SU-DHL-6 (cell line): ENCODE data around the gene CABP2.
"Not testable (repeated sequence)": the region's sequence is repeated elsewhere in the genome, so short reads cannot be mapped to it uniquely, and the experiment has no call there.

ENCODE experiments used
- H2AFZ ChIP-seq: fragments of 200-600 bp; sonication (generic); 2 replicates; pipeline ENCODE4 v1.6.1; 2014; ENCODE audit warnings: low read depth, mild to moderate bottlenecking, moderate library complexity, mixed read lengths, antibody characterized with exemption, low read length; ENCODE audit not compliant: severe bottlenecking
- H3F3A ChIP-seq: fragments of 200-600 bp; shearing (Covaris generic); 2 replicates; pipeline ENCODE4 v1.6.0; 2016; ENCODE audit warnings: antibody characterized with exemption, mild to moderate bottlenecking; ENCODE audit not compliant: insufficient read depth
- H3K27ac ChIP-seq: fragments of 200-600 bp; sonication (generic); 2 replicates; pipeline ENCODE4 v1.5.1; 2016; ENCODE audit warnings: low read depth, mild to moderate bottlenecking, low read length, moderate library complexity, mixed read lengths
- H3K27me3 ChIP-seq: fragments of 200-600 bp; sonication (generic), shearing (Covaris generic); 2 replicates; pipeline ENCODE4 v1.6.0; 2014; ENCODE audit warnings: mild to moderate bottlenecking, low read length
- H3K36me3 ChIP-seq: fragments of 200-600 bp; sonication (generic); 2 replicates; pipeline ENCODE4 v1.6.1; 2014; ENCODE audit warnings: mild to moderate bottlenecking, low read length, mixed read lengths
- H3K4me2 ChIP-seq: fragments of 300-600, 200-600 bp; shearing (Covaris generic), sonication (generic); 2 replicates; pipeline ENCODE4 v1.6.0; 2014; ENCODE audit warnings: low read length, low read depth, mild to moderate bottlenecking; ENCODE audit not compliant: poor library complexity, severe bottlenecking
- H3K4me3 ChIP-seq: fragments of 200-600 bp; sonication (generic); 2 replicates; pipeline ENCODE4 v1.5.1; 2014; ENCODE audit warnings: antibody characterized with exemption, low read length, mild to moderate bottlenecking, mixed read lengths; ENCODE audit not compliant: insufficient read depth, poor library complexity, severe bottlenecking
- H3K79me2 ChIP-seq: fragments of 200-600 bp; sonication (generic); 2 replicates; pipeline ENCODE4 v1.6.1; 2014; ENCODE audit warnings: mild to moderate bottlenecking, low read length, moderate library complexity; ENCODE audit not compliant: insufficient read depth
- H3K9ac ChIP-seq: fragments of 200-600 bp; sonication (generic); 2 replicates; pipeline ENCODE4 v1.7.0; 2014; ENCODE audit warnings: mild to moderate bottlenecking, low read length
- H3K9me2 ChIP-seq: fragments of 200-600 bp; sonication (generic); replicated peaks from 2 replicates; pipeline ENCODE4 v1.6.1; 2014; ENCODE audit warnings: low read length; ENCODE audit not compliant: insufficient read depth
- H3K9me3 ChIP-seq: fragments of 200-600 bp; sonication (generic); 2 replicates; pipeline ENCODE4 v1.6.1; 2014; ENCODE audit warnings: low read length, mixed read lengths; ENCODE audit not compliant: insufficient read depth
- H4K20me1 ChIP-seq: fragments of 200-600 bp; sonication (generic); 2 replicates; pipeline ENCODE4 v1.6.1; 2014; ENCODE audit warnings: low read depth, mild to moderate bottlenecking, antibody characterized with exemption, low read length, moderate library complexity, mixed read lengths
- EZH2phosphoT487 ChIP-seq: fragments of 200-600 bp; sonication (generic), shearing (Covaris generic); conservative IDR thresholded peaks from 2 replicates; pipeline ENCODE4 v1.6.1; 2018; ENCODE audit warnings: mild to moderate bottlenecking, antibody characterized with exemption, low read length, moderate library complexity, mixed read lengths
- TF ChIP-seq, protein P1 (sequence below): fragments of 200-600 bp; sonication (generic); IDR thresholded peaks from one replicate; pipeline ENCODE4 v1.5.1; 2017; ENCODE audit warnings: antibody characterized with exemption, mild to moderate bottlenecking, low read length, moderate library complexity; ENCODE audit not compliant: insufficient read depth, poor library complexity, severe bottlenecking

Gene CABP2

GRCh38 chr11:67483831-67484665, 39.2 kb downstream of the CABP2 start:
- no peak overlapping the region for H2AFZ ChIP-seq

DNA sequence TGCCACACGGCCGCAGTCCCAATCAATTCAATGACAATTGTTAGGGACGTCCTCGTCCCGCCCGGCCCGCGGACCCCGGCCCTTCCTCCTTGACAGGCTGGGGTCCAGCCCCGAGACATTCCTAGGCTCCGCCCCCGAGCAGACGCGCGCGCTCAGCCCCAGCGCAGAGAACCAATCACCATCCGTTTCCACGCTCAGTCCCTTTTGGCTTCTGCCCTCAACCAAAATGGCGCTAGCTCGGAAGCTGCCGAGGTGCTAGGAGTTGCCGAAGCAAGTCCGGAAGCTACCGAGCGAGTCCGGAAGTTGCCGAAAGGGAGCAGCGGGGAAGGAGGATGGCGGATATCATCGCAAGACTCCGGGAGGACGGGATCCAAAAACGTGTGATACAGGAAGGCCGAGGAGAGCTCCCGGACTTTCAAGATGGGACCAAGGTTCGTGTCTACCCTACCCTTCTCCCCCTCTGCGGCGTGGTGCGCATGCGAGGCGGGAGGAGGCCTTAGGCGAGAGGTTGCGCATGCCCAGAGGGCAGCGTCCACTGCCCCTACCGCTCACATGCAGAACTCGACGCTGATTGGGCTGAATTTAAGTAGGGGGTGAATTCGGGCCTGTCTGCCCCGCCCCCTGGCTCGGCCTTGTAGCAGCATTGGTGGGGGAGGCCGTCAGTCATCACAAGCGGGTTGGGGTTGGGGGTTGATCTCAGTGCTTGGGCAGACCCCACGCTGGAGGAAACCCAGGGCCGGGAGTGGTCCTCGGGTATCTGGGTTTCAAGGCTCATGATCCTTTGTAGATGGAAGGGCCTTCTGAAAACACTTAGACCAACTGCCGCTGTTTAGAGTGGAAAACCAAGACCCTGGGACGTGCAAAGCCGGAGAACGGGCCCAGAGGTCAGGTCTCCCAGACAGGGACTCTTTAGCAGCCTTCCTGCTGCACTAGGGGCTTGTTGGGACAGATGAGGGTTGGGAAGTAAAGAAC, 40.1 kb downstream of the CABP2 start, which contains the start of gene AIP:
Gene AIP, plus strand, starts transcription at position 200 of the 972 bp plus-strand sequence. Its CDS starts 133 bp downstream, at position 333.
- peak within 1 kb of the TSS; percentile 38 for H2AFZ ChIP-seq
- H3K27ac ChIP-seq = peak within 1 kb of the TSS; percentile 95
- peak within 1 kb of the TSS; percentile 53 for H3K4me3 ChIP-seq
- H3K27me3 ChIP-seq = no peaks in the 10 kb centered on the region
- H3K9ac ChIP-seq = peak within 1 kb of the TSS; percentile 64
- peaks cover 18% of the 10 kb centered on the region for H3K79me2 ChIP-seq
- no peaks in the 10 kb centered on the region for H4K20me1 ChIP-seq
- peaks cover 30% of the 10 kb centered on the region for H3F3A ChIP-seq
- no peaks in the 10 kb centered on the region for H3K9me3 ChIP-seq
- TF ChIP-seq EZH2phosphoT487 = no peak
- no peaks in the 10 kb centered on the region for H3K9me2 ChIP-seq
- H3K4me2 ChIP-seq = peak within 1 kb of the TSS; percentile 96
- no peaks in the 10 kb centered on the region for H3K36me3 ChIP-seq

More at GRCh38 chr11:67483831-67484665, 39.2 kb downstream of the CABP2 start:
- Histone ChIP-seq H3K9me2 (no peaks in the 10 kb centered on the region), H3K9ac (peak overlapping the region; percentile 64), H3K9me3 (no peaks in the 10 kb centered on the region), H3K4me3 (peak overlapping the region; percentile 53), H4K20me1 (no peaks in the 10 kb centered on the region), H3K36me3 (no peaks in the 10 kb centered on the region), H3F3A (peaks cover 30% of the 10 kb centered on the region), H3K4me2 (peak overlapping the region; percentile 96), H3K27me3 (no peaks in the 10 kb centered on the region), H3K27ac (peak overlapping the region; percentile 95), H3K79me2 (peaks cover 18% of the 10 kb centered on the region)
- no peak for TF ChIP-seq EZH2phosphoT487

DNA sequence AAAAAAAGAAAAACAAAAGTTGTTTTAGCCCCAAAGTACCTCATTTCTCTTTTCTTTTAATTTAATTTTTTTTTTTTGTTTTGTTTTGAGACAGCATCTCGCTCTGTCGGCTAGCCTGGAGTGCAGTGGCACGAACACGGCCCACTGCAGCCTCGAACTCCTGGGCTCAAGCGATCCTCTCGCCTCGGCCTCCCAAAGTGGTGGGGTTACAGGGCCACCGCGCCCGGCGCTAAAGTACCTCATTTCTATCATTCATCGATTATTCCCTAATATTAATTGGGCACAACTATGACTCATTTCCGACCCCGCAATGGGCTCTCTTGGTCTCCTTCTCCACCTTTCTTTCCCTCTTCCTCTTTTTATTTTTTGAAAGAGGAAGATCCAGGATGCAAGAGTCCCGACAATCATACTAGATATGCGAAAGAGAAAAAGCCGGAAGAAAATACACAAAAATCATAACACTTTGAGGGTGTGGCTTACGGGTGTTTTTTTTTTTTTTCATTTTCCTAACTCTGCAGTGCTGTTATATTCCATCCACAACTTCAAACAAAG, 40.9 kb downstream of the CABP2 start:
- TF ChIP-seq EZH2phosphoT487 = no peak
- TF ChIP-seq, protein P1, sequence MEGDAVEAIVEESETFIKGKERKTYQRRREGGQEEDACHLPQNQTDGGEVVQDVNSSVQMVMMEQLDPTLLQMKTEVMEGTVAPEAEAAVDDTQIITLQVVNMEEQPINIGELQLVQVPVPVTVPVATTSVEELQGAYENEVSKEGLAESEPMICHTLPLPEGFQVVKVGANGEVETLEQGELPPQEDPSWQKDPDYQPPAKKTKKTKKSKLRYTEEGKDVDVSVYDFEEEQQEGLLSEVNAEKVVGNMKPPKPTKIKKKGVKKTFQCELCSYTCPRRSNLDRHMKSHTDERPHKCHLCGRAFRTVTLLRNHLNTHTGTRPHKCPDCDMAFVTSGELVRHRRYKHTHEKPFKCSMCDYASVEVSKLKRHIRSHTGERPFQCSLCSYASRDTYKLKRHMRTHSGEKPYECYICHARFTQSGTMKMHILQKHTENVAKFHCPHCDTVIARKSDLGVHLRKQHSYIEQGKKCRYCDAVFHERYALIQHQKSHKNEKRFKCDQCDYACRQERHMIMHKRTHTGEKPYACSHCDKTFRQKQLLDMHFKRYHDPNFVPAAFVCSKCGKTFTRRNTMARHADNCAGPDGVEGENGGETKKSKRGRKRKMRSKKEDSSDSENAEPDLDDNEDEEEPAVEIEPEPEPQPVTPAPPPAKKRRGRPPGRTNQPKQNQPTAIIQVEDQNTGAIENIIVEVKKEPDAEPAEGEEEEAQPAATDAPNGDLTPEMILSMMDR = no peak
- H3K27me3 ChIP-seq = no peaks in the 10 kb centered on the region
- H3K9me3 ChIP-seq = no peaks in the 10 kb centered on the region
- H3K9ac ChIP-seq = peak overlapping the region; percentile 64
- H3K4me2 ChIP-seq = peak overlapping the region; percentile 96
- no peaks in the 10 kb centered on the region for H3K9me2 ChIP-seq
- H3K36me3 ChIP-seq = no peaks in the 10 kb centered on the region
- H3K4me3 ChIP-seq = peak overlapping the region; percentile 53
- peak overlapping the region; percentile 95 for H3K27ac ChIP-seq
- H4K20me1 ChIP-seq = no peaks in the 10 kb centered on the region
- peak overlapping the region; percentile 38 for H2AFZ ChIP-seq
- H3F3A ChIP-seq = peaks cover 30% of the 10 kb centered on the region
- H3K79me2 ChIP-seq = peaks cover 18% of the 10 kb centered on the region

DNA sequence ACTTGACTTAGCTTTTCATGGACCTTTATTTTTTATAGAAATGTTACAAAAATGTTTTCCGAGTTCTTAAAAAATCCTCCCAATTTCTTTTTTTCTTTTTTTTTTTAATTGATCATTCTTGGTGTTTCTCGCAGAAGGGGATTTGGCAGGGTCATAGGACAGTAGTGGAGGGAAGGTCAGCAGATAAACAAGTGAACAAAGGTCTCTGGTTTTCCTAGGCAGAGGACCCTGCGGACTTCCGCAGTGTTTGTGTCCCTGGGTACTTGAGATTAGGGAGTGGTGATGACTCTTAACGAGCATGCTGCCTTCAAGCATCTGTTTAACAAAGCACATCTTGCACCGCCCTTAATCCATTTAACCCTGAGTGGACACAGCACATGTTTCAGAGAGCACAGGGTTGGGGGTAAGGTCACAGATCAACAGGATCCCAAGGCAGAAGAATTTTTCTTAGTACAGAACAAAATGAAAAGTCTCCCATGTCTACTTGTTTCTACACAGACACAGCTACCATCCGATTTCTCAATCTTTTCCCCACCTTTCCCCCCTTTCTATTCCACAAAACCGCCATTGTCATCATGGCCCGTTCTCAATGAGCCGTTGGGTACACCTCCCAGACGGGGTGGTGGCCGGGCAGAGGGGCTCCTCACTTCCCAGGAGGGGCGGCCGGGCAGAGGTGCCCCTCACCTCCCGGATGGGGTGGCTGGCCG, 45.7 kb downstream of the CABP2 start:
- not testable (repeated sequence) for H3K36me3 ChIP-seq, H3K4me3 ChIP-seq, H3K79me2 ChIP-seq, H2AFZ ChIP-seq, H3K9me3 ChIP-seq, H4K20me1 ChIP-seq, H3K4me2 ChIP-seq, H3F3A ChIP-seq, H3K27me3 ChIP-seq, H3K27ac ChIP-seq, H3K9me2 ChIP-seq, H3K9ac ChIP-seq

GRCh38 chr11:67476692-67477091, 46.6 kb downstream of the CABP2 start:
- H4K20me1 ChIP-seq, H3K9me2 ChIP-seq, H3K4me3 ChIP-seq, H3K36me3 ChIP-seq, H3K9ac ChIP-seq, H3K79me2 ChIP-seq, H2AFZ ChIP-seq, H3K27me3 ChIP-seq, H3K9me3 ChIP-seq, H3K4me2 ChIP-seq, H3F3A ChIP-seq, H3K27ac ChIP-seq: not testable (repeated sequence)
